Adrenal gland (tissue), 12 donors: Measurements from ENCODE around the gene PLA2G2F. TPM values are rescaled to one million over a fixed set of nuclear protein-coding genes. Genes with fewer than 3 reads are reported as not detected.

Experiments used
- DNase-seq, 7 donors: peaks; one replicate each; pipeline ENCODE4 v3.0.0-alpha.2; 2019 to 2020
- H3K27ac ChIP-seq, 5 donors: fragments of 200-600 bp; sonication (generic) in 4 of 5; 1 replicate in 3 of 5; 2 replicates in 2 of 5; pipeline versions ENCODE4 v1.5.1 to v1.8.0; 2016 to 2020; ENCODE audit warnings: mild to moderate bottlenecking in 1 of 5
- H3K27me3 ChIP-seq: fragments of 200-600 bp; 2 replicates; pipeline ENCODE4 v1.8.0; 2021
- H3K36me3 ChIP-seq, 2 donors: fragments of 200-600 bp; replicated peaks in 1 of 2; 1 replicate in 1 of 2; 2 replicates in 1 of 2; pipeline versions ENCODE4 v1.5.1 to v1.8.0; 2018 to 2022
- H3K4me1 ChIP-seq, 2 donors: fragments of 200-600 bp; replicated peaks in 1 of 2; 1 replicate in 1 of 2; 2 replicates in 1 of 2; pipeline versions ENCODE4 v1.5.1 to v1.8.0; 2018 to 2021
- H3K4me3 ChIP-seq, 4 donors: fragments of 200-600 bp; sonication (generic) in 3 of 4; one replicate each; pipeline ENCODE4 v1.5.1; 2016 to 2018
- H3K9me3 ChIP-seq, 3 donors: fragments of 200-600 bp; sonication (generic) in 1 of 3; replicated peaks in 1 of 3; 1 replicate in 2 of 3; 2 replicates in 1 of 3; pipeline versions ENCODE4 v1.5.1 to v1.8.0; 2016 to 2021
- POLR2A ChIP-seq, 2 donors: fragments of 450-650 bp; IDR thresholded peaks; one replicate each; pipeline ENCODE4 v1.6.1; 2017; ENCODE audit warnings: antibody characterized with exemption in 2 of 2, mild to moderate bottlenecking in 2 of 2, moderate library complexity in 1 of 2
- WGBS, 4 donors: extraction: QIAGEN DNeasy Blood & Tissue Kit in 2 of 4; methylation state at CpG; one replicate each; pipeline versions ENCODE4 v1.1.5 to v1.1.7; 2013 to 2017; 5-methylcytosine and 5-hydroxymethylcytosine counted together
- intact Hi-C, 2 donors: fragments of 100-400 bp; cut with DNase I; formaldehyde crosslinking; loops; one replicate each; pipeline versions ENCODE4 v1.14.1 to v1.15.0; 2022 to 2023
- polyA plus RNA-seq, 3 donors: library from polyadenylated mRNA; stranded (reverse); fragments of 200-250 nt in 2 of 3; fragments of 350-450 nt in 1 of 3; fragmentation: Illumina TruSeq in 1 of 3; extraction: RNeasy Lipid Tissue Mini Kit (QIAGEN cat#74804) in 1 of 3; gene quantifications; one replicate each; pipeline ENCODE4 v1.2.3, GENCODE V29; 2013 to 2014
- total RNA-seq, 9 donors: library from RNA; depleted of rRNA in 4 of 9; stranded (reverse); fragments of >200 nt in 4 of 9; fragments of 120-200 nt in 1 of 9; fragmentation: NEBNext Ultra II Directional in 1 of 9; extraction: Animal tissue kit (Norgen Biotek cat#: 25700) in 1 of 9; gene quantifications; one replicate each; pipeline versions ENCODE4 v1.1.0 to v1.2.4, GENCODE V29; 2013 to 2023
- TF ChIP-seq, protein P1 (sequence below), 6 experiments: fragments of 450-650 bp in 4 of 6; fragments of 200-600 bp in 2 of 6; sonication (generic) in 1 of 6; IDR thresholded peaks; 1 replicate in 5 of 6; 2 replicates in 1 of 6; pipeline versions ENCODE4 v1.5.1 to v1.8.0; 2016 to 2021; ENCODE audit warnings: antibody characterized with exemption in 6 of 6, mild to moderate bottlenecking in 2 of 6, moderate library complexity in 1 of 6
- donor health status: healthy with polysubstance abuse.
- donor health status: Bipolar disorder and iron deficiency.
- donor health status: DM: yes; HTN: yes; CAD: no.
- donor health status: DM: no; HTN: no; CAD: no.
- donor health status: DM: no; HTN: no; CAD: no.
- donor health status: DM: yes; HTN: yes; CAD: no.

PLA2G2F gene
- total and polyA plus RNA-seq, 12 donors = 0.08 TPM; not detected in 11

DNA sequence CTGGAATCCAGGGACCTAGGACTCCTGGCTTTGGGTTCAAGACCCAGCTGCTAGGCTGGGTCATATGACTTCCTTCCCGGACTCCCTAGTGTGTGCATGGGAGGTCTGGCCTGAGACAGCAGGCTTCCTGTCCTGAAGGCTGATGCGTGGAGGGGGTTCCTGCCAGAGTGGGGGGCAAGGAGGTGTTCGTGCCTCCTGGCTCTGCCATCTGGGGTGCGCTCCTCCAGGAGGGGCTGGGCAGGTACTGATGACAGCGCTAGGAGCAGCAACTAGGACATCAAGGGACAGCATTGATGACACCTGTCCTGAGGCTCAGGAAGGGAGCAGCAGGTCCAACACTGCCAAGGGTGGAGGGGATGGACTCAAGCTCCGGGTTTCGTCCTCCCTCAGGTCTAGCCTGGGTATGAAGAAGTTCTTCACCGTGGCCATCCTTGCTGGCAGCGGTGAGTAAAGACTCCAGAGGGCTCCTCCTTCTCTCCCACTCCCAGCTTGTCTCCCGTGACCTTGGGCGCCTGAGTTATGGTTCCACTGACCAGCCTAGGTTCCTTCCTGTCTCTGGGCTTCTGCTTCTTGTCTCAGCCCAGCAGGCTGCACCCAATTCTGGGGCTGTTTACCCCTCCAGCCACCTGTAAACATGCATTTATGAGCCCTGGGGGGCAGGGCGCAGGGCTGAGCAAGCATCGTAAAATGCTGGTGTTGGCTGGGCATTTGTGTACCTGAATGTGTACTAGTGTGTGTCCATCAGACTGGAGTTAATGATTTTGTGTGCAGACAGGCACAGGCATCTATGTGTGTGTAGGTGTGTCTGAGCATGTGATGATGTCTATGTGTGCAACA is 871 bp downstream of the PLA2G2F start:
- H3K27ac ChIP-seq = no peak overlapping the region
- no peaks in the 10 kb centered on the region for H3K4me1 ChIP-seq
- DNase-seq = no peak
- H3K9me3 ChIP-seq = no peaks in the 10 kb centered on the region
- 66 to 92% (median 72%) methylated on average over 2 to 13 of the region's 13 CpGs for WGBS, 4 donors
- TF ChIP-seq, protein P1, sequence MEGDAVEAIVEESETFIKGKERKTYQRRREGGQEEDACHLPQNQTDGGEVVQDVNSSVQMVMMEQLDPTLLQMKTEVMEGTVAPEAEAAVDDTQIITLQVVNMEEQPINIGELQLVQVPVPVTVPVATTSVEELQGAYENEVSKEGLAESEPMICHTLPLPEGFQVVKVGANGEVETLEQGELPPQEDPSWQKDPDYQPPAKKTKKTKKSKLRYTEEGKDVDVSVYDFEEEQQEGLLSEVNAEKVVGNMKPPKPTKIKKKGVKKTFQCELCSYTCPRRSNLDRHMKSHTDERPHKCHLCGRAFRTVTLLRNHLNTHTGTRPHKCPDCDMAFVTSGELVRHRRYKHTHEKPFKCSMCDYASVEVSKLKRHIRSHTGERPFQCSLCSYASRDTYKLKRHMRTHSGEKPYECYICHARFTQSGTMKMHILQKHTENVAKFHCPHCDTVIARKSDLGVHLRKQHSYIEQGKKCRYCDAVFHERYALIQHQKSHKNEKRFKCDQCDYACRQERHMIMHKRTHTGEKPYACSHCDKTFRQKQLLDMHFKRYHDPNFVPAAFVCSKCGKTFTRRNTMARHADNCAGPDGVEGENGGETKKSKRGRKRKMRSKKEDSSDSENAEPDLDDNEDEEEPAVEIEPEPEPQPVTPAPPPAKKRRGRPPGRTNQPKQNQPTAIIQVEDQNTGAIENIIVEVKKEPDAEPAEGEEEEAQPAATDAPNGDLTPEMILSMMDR (IDR thresholded peaks at IDR 0.05) = no peak
- no peak for TF ChIP-seq POLR2A (IDR thresholded peaks at IDR 0.05)
- no peaks in the 10 kb centered on the region for H3K27me3 ChIP-seq
- no peaks in the 10 kb centered on the region for H3K36me3 ChIP-seq
- H3K4me3 ChIP-seq = no peak overlapping the region
- intact Hi-C loops = loop anchor here in 1 of 2 donors (10.0 kb wide), 1 partner anchor 165 kb away; the partner anchor contains the start of gene PLA2G2A

DNA sequence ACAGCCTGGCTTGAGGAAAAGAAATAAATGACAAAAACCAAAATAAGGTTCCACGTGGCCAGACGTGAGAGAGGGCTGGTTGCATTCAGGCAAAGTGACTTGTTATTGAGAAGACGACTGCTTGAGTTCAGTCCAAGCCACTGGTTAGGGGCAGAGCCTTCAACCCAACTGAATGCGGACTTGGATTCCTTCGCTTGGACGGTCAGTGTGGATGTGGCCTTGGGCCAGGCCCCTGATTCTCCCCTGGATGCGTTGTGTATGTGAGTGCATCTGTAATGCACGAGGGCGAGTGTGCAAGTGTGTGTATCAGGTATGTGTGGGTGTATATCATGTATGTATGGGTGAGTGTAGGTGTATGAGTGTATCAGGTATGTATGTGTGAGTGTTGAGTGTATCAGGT is 1.9 kb downstream of the PLA2G2F start:
- Histone ChIP-seq H3K4me3 (no peak overlapping the region), H3K4me1 (no peaks in the 10 kb centered on the region), H3K27me3 (no peaks in the 10 kb centered on the region), H3K36me3 (no peaks in the 10 kb centered on the region), H3K27ac (no peak overlapping the region), H3K9me3 (no peaks in the 10 kb centered on the region)
- DNase-seq = no peak
- intact Hi-C loops = loop anchor here in 1 of 2 donors (10.0 kb wide), 1 partner anchor 166 kb away; the partner anchor contains the start of gene PLA2G2A
- TF ChIP-seq, protein P1 (IDR thresholded peaks at IDR 0.05) = no peak
- TF ChIP-seq POLR2A (IDR thresholded peaks at IDR 0.05) = no peak
- 81 to 90% (median 88%) methylated on average over 9 of the region's 9 CpGs for WGBS, 4 donors

DNA sequence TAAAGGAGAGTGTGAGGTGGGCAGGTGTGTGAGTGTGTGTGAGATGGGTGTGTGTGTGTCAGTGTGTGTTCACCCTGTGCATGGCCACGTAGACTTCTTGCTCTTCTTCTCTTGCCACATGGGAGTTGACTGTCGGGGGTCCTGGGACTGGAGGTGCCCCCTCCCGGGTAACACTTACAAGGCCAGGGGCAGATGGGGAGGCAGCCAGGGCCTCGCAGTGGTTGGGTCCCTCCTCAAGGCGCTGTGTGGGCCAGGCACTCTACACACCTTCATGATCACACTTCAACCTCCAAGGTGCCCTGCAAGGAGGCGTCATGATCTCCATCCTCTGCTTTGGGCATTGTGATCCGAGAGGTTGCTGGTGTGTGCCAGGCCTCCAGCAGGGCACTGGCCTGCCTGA is 2.3 kb downstream of the PLA2G2F start:
- Histone ChIP-seq H3K36me3 (no peaks in the 10 kb centered on the region), H3K9me3 (no peaks in the 10 kb centered on the region), H3K27me3 (no peaks in the 10 kb centered on the region), H3K4me3 (no peak overlapping the region), H3K27ac (no peak overlapping the region), H3K4me1 (no peaks in the 10 kb centered on the region)
- 79 to 96% (median 84%) methylated on average over 2 to 7 of the region's 7 CpGs for WGBS, 4 donors
- no peak for TF ChIP-seq POLR2A (IDR thresholded peaks at IDR 0.05)
- TF ChIP-seq, protein P1 (IDR thresholded peaks at IDR 0.05) = no peak
- DNase-seq = no peak
- intact Hi-C loops = loop anchor here in 1 of 2 donors (10.0 kb wide), 1 partner anchor 167 kb away; the partner anchor contains the start of gene PLA2G2A

DNA sequence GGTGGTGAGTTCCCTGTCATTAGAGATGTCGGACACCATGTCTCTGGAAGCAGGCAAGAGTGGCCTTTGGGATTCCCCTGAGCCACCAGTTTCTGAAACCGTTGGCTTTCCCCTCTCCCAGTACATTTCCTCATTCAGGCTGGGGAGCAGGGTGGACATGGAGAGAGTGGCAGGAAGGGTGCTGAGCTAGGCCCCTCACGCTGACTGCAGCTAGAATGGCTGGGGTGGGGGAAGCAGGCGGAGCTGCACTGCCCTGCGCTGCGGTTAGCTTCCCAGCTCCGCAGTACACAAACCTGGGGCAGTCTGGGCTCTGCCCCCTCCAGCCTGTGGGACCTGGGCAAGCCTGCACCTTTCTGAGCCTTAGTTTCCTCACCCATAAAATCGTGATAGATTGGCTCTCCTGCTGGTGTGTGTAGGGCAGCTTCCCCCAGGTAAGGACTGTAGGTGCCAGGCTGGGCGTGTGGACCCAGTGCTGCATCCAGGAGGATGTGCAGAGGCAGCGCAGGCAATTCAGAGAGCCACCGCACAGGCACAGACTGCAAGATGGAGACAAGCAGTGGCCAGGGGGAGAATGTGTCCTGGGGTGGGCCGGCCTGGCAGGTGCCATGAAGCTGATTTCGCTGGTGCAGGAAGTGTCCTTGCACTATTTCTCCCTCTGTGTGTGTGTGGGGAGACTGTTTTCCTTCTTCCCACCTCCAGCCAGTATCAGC is 3.0 kb downstream of the PLA2G2F start:
- WGBS, 4 donors = 80 to 93% (median 83%) methylated on average over 9 to 13 of the region's 13 CpGs
- Histone ChIP-seq H3K4me1 (no peaks in the 10 kb centered on the region), H3K4me3 (no peak overlapping the region), H3K36me3 (no peaks in the 10 kb centered on the region), H3K9me3 (no peaks in the 10 kb centered on the region), H3K27me3 (no peaks in the 10 kb centered on the region), H3K27ac (no peak overlapping the region)
- intact Hi-C loops = loop anchor here in 1 of 2 donors (10.0 kb wide), 1 partner anchor 167 kb away; the partner anchor contains the start of gene PLA2G2A
- no peak for DNase-seq
- TF ChIP-seq POLR2A (IDR thresholded peaks at IDR 0.05) = no peak
- TF ChIP-seq, protein P1 (IDR thresholded peaks at IDR 0.05) = no peak
